GM18519 (cell line): ENCODE results near the gene C19orf67.
"Not testable (repeated sequence)": the region's sequence is repeated elsewhere in the genome, so short reads cannot be mapped to it uniquely, and the experiment has no call there.

Experiments
- ATAC-seq: cut with Tn5 transposase; IDR thresholded peaks from one replicate; pipeline ENCODE4 v1.9.1; 2021; ENCODE audit warnings: mild to moderate bottlenecking, moderate library complexity; ENCODE audit not compliant: unreplicated experiment, low FRiP score

C19orf67 gene

GRCh38 chr19:14059093-14059480 lies 26.5 kb downstream of the C19orf67 start:
- ATAC-seq, result no peak

- ATAC-seq, result no peak
Measured at GRCh38 chr19:14058182-14059092, 27.1 kb downstream of the C19orf67 start.

GRCh38 chr19:14056741-14057356 lies 28.7 kb downstream of the C19orf67 start:
- ATAC-seq, result no peak

GRCh38 chr19:14056069-14056666 lies 29.4 kb downstream of the C19orf67 start:
- no peak for ATAC-seq

GRCh38 chr19:14055396-14055795 lies 30.2 kb downstream of the C19orf67 start:
- ATAC-seq, result no peak

GRCh38 chr19:14054721-14055120 lies 30.9 kb downstream of the C19orf67 start:
- ATAC-seq, result no peak

- no peak for ATAC-seq
Measured at GRCh38 chr19:14054099-14054498, 31.5 kb downstream of the C19orf67 start.

GRCh38 chr19:14053500-14053899 lies 32.1 kb downstream of the C19orf67 start:
- ATAC-seq, result no peak

GRCh38 chr19:14053032-14053431 lies 32.6 kb downstream of the C19orf67 start:
- ATAC-seq, result no peak

- ATAC-seq, result no peak
Measured at GRCh38 chr19:14052470-14052869, 33.1 kb downstream of the C19orf67 start.

GRCh38 chr19:14051980-14052379 lies 33.6 kb downstream of the C19orf67 start:
- ATAC-seq, result no peak

GRCh38 chr19:14050961-14051360 lies 34.6 kb downstream of the C19orf67 start:
- not testable (repeated sequence) for ATAC-seq

- ATAC-seq, result no peak
Measured at GRCh38 chr19:14050512-14050911, 35.1 kb downstream of the C19orf67 start.

- no peak for ATAC-seq
Measured at GRCh38 chr19:14048443-14049153, 37.0 kb downstream of the C19orf67 start.

GRCh38 chr19:14047866-14048265 lies 37.7 kb downstream of the C19orf67 start:
- ATAC-seq, result not testable (repeated sequence)

- ATAC-seq, result not testable (repeated sequence)
Measured at GRCh38 chr19:14042659-14043608, 42.6 kb downstream of the C19orf67 start.

- no peak for ATAC-seq
Measured at GRCh38 chr19:14039181-14039580, 46.4 kb downstream of the C19orf67 start.

GRCh38 chr19:14035706-14036105 lies 49.9 kb downstream of the C19orf67 start:
- no peak for ATAC-seq

- ATAC-seq, result not testable (repeated sequence)
Measured at GRCh38 chr19:14035159-14035558, 50.4 kb downstream of the C19orf67 start.

- no peak for ATAC-seq
Measured at GRCh38 chr19:14033946-14034345, 51.6 kb downstream of the C19orf67 start.
